NCI-H1105 treated with DMSO at 0.1 percent for 48 hours (cell line): ENCODE data around the gene SCARB1.

Source experiments
- DNase-seq: peaks from one replicate; lab custom pipeline; 2025; lab: John Stamatoyannopoulos, UW

SCARB1 gene

GRCh38 chr12:124796303-124796960 is 67.2 kb downstream of the SCARB1 start:
- no peak for DNase-seq

GRCh38 chr12:124795081-124795948 is 68.3 kb downstream of the SCARB1 start:
- no peak for DNase-seq

- no peak for DNase-seq
These were observed 70.7 kb downstream of the SCARB1 start for GRCh38 chr12:124792961-124793441.

GRCh38 chr12:124792156-124792555 is 71.5 kb downstream of the SCARB1 start:
- no peak for DNase-seq

- no peak for DNase-seq
These were observed 72.8 kb downstream of the SCARB1 start for GRCh38 chr12:124790650-124791400.

- DNase-seq: no peak
These were observed 74.6 kb downstream of the SCARB1 start for GRCh38 chr12:124788936-124789555.

- peak; percentile 96 for DNase-seq
These were observed 77.4 kb downstream of the SCARB1 start for GRCh38 chr12:124786061-124786964.

- no peak for DNase-seq
These were observed 78.6 kb downstream of the SCARB1 start for GRCh38 chr12:124784871-124785572.

- no peak for DNase-seq
These were observed 80.6 kb downstream of the SCARB1 start for GRCh38 chr12:124783087-124783486.

GRCh38 chr12:124782132-124782531 is 81.5 kb downstream of the SCARB1 start:
- no peak for DNase-seq

- DNase-seq: no peak
These were observed 82.6 kb downstream of the SCARB1 start for GRCh38 chr12:124780752-124781685.

- DNase-seq: no peak
These were observed 83.3 kb downstream of the SCARB1 start for GRCh38 chr12:124780336-124780735.

GRCh38 chr12:124779161-124780141 is 84.2 kb downstream of the SCARB1 start:
- DNase-seq: no peak

GRCh38 chr12:124778411-124778810 is 85.3 kb downstream of the SCARB1 start:
- no peak for DNase-seq

GRCh38 chr12:124777399-124778372 is 86.0 kb downstream of the SCARB1 start:
- DNase-seq: no peak

- DNase-seq: no peak
These were observed 87.5 kb downstream of the SCARB1 start for GRCh38 chr12:124776125-124776513.
